HepG2 (cell line): ENCODE results near the gene GRIK1. TPM values are rescaled to one million over a fixed set of nuclear protein-coding genes. Genes with fewer than 3 reads are reported as not detected.

Experiments
- BHLHE40 ChIP-seq: IDR thresholded peaks from 2 replicates; pipeline ENCODE4 v1.6.1; 2011; ENCODE audit warnings: low read length, improper control_type of control experiment
- EEA1 ChIP-seq: sonication (generic); formaldehyde crosslinking; IDR thresholded peaks from 2 replicates; pipeline ENCODE4 v1.5.1; 2020; ENCODE audit warnings: mild to moderate bottlenecking, missing genetic modification reagents, borderline replicate concordance
- FOSL2 ChIP-seq: sonication (generic); formaldehyde crosslinking; IDR thresholded peaks from 2 replicates; pipeline ENCODE4 v1.4.0; 2020; ENCODE audit warnings: missing genetic modification reagents
- FOXA1 ChIP-seq, 2 experiments: fragments of 450-650 bp in 1 of 2; sonication (generic) in 1 of 2; formaldehyde crosslinking in 1 of 2; IDR thresholded peaks; 2 replicates each; pipeline versions ENCODE4 v1.4.0 to v1.6.1; 2016 to 2020; ENCODE audit warnings: missing genetic modification reagents in 1 of 2
- HDAC1 ChIP-seq: sonication (generic); formaldehyde crosslinking; IDR thresholded peaks from 2 replicates; pipeline ENCODE4 v1.5.1; 2020; ENCODE audit warnings: mild to moderate bottlenecking, missing genetic modification reagents
- HMG20A ChIP-seq: IDR thresholded peaks from 2 replicates; pipeline ENCODE4 v1.6.1; 2016; ENCODE audit warnings: borderline replicate concordance
- MYC ChIP-seq: sonication (generic); formaldehyde crosslinking; IDR thresholded peaks from 2 replicates; pipeline ENCODE4 v1.9.0; 2021; ENCODE audit warnings: missing genetic modification reagents, borderline replicate concordance
- NR2F1 ChIP-seq, 2 experiments: fragments of 450-650 bp in 1 of 2; formaldehyde crosslinking in 1 of 2; IDR thresholded peaks; 2 replicates each; pipeline versions ENCODE4 v1.5.0 to v1.6.1; 2016 to 2020; ENCODE audit warnings: mild to moderate bottlenecking in 1 of 2, missing compliant biosample characterization in 1 of 2, missing genetic modification reagents in 1 of 2, moderate library complexity in 1 of 2
- RARA ChIP-seq: IDR thresholded peaks from 2 replicates; pipeline ENCODE4 v1.6.1; 2016; ENCODE audit warnings: missing genetic modification reagents, missing compliant biosample characterization
- SNAPC2 ChIP-seq: sonication (generic); formaldehyde crosslinking; IDR thresholded peaks from 2 replicates; pipeline ENCODE4 v1.8.1; 2022; ENCODE audit warnings: mild to moderate bottlenecking, missing genetic modification reagents
- ZC3H4 ChIP-seq: sonication (generic); formaldehyde crosslinking; IDR thresholded peaks from 2 replicates; pipeline ENCODE4 v1.4.0; 2020; ENCODE audit warnings: missing genetic modification reagents, borderline replicate concordance
- ZNF253 ChIP-seq: sonication (generic); formaldehyde crosslinking; IDR thresholded peaks from 2 replicates; pipeline ENCODE4 v1.8.0; 2022; ENCODE audit warnings: mild to moderate bottlenecking, missing genetic modification reagents, borderline replicate concordance
- polyA plus RNA-seq, 8 experiments: library from polyadenylated mRNA; depleted of rRNA in 3 of 8; stranded (reverse) in 7 of 8; unstranded in 1 of 8; fragments of >200 nt; fragmentation: Illumina TruSeq in 4 of 8; extraction: Trizol in 4 of 8; gene quantifications; 2 replicates each; pipeline versions ENCODE4 v1.2.1 to v1.2.3, GENCODE V29; 2011 to 2016; ENCODE audit warnings: low read depth in 4 of 8, missing spikeins in 1 of 8, mixed read lengths in 1 of 8; ENCODE audit not compliant: insufficient read depth in 1 of 8
- total RNA-seq, 5 experiments: library from RNA; depleted of rRNA; stranded (reverse); fragments of >200 nt; fragmentation: Illumina TruSeq; extraction: Trizol; gene quantifications; 2 replicates each; pipeline ENCODE4 v1.2.3, GENCODE V29; 2016; ENCODE audit warnings: low read depth in 1 of 5
- TF ChIP-seq, protein P1 (sequence below): sonication (generic); formaldehyde crosslinking; IDR thresholded peaks from 2 replicates; pipeline ENCODE4 v1.5.1; 2020; ENCODE audit warnings: mild to moderate bottlenecking, missing genetic modification reagents, borderline replicate concordance
- TF ChIP-seq, protein P2 (sequence below): IDR thresholded peaks from 2 replicates; pipeline ENCODE4 v1.6.1; 2016; ENCODE audit warnings: low read depth, missing genetic modification reagents, missing compliant biosample characterization

Gene GRIK1
- total and polyA plus RNA-seq, 2 of the 13 experiments (the other 11 are each of a cell fraction or from before 2014, with no cell fraction given) = not detected

DNA sequence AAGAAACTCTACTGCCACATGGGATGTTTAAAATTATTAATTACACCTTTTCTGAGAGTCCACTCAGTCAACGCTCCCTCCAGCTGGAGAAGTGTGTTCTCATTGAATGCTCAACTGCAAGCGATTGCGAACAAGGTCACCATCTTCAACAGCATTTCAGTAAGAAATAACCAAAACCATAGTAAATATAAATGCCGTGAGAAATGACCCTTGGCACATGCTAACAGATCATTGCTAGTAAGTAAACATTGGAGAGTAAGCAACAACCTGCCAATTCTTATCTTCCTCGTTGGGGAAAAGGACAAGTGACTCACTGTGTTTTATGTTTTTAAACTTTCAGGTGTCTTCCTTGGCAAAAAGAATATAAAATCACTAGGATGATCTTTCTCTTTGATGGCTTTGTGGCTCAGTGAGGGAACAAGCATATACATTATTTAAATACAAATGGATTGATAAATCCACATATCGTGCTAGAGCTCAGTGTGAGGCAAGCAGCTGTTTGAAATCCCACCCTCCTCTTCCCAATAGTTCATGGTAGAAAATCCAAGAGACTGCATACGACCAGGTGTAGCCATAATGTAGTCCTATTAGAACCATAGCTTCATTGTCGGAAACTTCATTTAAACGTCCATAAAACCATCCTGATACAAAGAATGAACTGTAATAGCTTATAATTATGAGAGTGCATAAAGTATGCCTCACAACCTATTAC lies 214.6 kb downstream of the GRIK1 start (continued):
- TF ChIP-seq, protein P1, sequence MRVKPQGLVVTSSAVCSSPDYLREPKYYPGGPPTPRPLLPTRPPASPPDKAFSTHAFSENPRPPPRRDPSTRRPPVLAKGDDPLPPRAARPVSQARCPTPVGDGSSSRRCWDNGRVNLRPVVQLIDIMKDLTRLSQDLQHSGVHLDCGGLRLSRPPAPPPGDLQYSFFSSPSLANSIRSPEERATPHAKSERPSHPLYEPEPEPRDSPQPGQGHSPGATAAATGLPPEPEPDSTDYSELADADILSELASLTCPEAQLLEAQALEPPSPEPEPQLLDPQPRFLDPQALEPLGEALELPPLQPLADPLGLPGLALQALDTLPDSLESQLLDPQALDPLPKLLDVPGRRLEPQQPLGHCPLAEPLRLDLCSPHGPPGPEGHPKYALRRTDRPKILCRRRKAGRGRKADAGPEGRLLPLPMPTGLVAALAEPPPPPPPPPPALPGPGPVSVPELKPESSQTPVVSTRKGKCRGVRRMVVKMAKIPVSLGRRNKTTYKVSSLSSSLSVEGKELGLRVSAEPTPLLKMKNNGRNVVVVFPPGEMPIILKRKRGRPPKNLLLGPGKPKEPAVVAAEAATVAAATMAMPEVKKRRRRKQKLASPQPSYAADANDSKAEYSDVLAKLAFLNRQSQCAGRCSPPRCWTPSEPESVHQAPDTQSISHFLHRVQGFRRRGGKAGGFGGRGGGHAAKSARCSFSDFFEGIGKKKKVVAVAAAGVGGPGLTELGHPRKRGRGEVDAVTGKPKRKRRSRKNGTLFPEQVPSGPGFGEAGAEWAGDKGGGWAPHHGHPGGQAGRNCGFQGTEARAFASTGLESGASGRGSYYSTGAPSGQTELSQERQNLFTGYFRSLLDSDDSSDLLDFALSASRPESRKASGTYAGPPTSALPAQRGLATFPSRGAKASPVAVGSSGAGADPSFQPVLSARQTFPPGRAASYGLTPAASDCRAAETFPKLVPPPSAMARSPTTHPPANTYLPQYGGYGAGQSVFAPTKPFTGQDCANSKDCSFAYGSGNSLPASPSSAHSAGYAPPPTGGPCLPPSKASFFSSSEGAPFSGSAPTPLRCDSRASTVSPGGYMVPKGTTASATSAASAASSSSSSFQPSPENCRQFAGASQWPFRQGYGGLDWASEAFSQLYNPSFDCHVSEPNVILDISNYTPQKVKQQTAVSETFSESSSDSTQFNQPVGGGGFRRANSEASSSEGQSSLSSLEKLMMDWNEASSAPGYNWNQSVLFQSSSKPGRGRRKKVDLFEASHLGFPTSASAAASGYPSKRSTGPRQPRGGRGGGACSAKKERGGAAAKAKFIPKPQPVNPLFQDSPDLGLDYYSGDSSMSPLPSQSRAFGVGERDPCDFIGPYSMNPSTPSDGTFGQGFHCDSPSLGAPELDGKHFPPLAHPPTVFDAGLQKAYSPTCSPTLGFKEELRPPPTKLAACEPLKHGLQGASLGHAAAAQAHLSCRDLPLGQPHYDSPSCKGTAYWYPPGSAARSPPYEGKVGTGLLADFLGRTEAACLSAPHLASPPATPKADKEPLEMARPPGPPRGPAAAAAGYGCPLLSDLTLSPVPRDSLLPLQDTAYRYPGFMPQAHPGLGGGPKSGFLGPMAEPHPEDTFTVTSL (CRISPR knock-in tag) = peak; percentile 24; the same call in 1 of the 2 replicates
- TF ChIP-seq HDAC1 (CRISPR knock-in tag) (0 out of 2 replicates have a peak, but pooled peaks have one; percentile 31), FOXA1 (IDR thresholded peaks at IDR 0.05) (no peak), FOXA1 (CRISPR knock-in tag; IDR thresholded peaks at IDR 0.05) (peak; percentile 75), MYC (CRISPR knock-in tag) (no peak), ZC3H4 (no peak), NR2F1 (CRISPR knock-in tag; IDR thresholded peaks at IDR 0.05) (peak in 1 of 2 experiments; percentile 30; a peak in 1 of 4 replicates), FOSL2 (CRISPR knock-in tag) (peak; percentile 49; the same call in 1 of the 2 replicates), HMG20A (peak; percentile 42; the same call in 1 of the 2 replicates), EEA1 (CRISPR knock-in tag) (no peak), BHLHE40 (peak; percentile 79), ZNF253 (no peak), SNAPC2 (CRISPR knock-in tag) (no peak), RARA (peak; percentile 29; the same call in 1 of the 2 replicates)
- TF ChIP-seq, protein P2, sequence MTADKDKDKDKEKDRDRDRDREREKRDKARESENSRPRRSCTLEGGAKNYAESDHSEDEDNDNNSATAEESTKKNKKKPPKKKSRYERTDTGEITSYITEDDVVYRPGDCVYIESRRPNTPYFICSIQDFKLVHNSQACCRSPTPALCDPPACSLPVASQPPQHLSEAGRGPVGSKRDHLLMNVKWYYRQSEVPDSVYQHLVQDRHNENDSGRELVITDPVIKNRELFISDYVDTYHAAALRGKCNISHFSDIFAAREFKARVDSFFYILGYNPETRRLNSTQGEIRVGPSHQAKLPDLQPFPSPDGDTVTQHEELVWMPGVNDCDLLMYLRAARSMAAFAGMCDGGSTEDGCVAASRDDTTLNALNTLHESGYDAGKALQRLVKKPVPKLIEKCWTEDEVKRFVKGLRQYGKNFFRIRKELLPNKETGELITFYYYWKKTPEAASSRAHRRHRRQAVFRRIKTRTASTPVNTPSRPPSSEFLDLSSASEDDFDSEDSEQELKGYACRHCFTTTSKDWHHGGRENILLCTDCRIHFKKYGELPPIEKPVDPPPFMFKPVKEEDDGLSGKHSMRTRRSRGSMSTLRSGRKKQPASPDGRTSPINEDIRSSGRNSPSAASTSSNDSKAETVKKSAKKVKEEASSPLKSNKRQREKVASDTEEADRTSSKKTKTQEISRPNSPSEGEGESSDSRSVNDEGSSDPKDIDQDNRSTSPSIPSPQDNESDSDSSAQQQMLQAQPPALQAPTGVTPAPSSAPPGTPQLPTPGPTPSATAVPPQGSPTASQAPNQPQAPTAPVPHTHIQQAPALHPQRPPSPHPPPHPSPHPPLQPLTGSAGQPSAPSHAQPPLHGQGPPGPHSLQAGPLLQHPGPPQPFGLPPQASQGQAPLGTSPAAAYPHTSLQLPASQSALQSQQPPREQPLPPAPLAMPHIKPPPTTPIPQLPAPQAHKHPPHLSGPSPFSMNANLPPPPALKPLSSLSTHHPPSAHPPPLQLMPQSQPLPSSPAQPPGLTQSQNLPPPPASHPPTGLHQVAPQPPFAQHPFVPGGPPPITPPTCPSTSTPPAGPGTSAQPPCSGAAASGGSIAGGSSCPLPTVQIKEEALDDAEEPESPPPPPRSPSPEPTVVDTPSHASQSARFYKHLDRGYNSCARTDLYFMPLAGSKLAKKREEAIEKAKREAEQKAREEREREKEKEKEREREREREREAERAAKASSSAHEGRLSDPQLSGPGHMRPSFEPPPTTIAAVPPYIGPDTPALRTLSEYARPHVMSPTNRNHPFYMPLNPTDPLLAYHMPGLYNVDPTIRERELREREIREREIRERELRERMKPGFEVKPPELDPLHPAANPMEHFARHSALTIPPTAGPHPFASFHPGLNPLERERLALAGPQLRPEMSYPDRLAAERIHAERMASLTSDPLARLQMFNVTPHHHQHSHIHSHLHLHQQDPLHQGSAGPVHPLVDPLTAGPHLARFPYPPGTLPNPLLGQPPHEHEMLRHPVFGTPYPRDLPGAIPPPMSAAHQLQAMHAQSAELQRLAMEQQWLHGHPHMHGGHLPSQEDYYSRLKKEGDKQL (CRISPR knock-in tag) = peak; percentile 57; the same call in 1 of the 2 replicates
